ENCODE results near the gene CNEP1R1. TPM values are rescaled to one million over a fixed set of nuclear protein-coding genes. Genes with fewer than 3 reads are reported as not detected.

The CNEP1R1 gene
- total RNA-seq, 1 donor from 2014 or later, result 18.9 TPM

- TF ChIP-seq CTCF (IDR thresholded peaks at IDR 0.05; ENCODE audit: borderline replicate concordance), result peak; percentile 7
- intact Hi-C loops (cut with micrococcal nuclease), result no loop called here
- peak overlapping the region; percentile 99 for H3K27ac ChIP-seq (replicated peaks)
- H3K4me3 ChIP-seq, result peak overlapping the region; percentile 94
- H3K36me3 ChIP-seq, result peaks cover 19% of the 10 kb centered on the region
- H3K27me3 ChIP-seq (ENCODE audit: low read depth), result no peaks in the 10 kb centered on the region
- H3K9me3 ChIP-seq (replicated peaks), result no peaks in the 10 kb centered on the region
- peaks cover 41% of the 10 kb centered on the region for H3K4me1 ChIP-seq
- no peak for DNase-seq
These were observed 41.7 kb downstream of the CNEP1R1 start for GRCh38 chr16:50066482-50067289.

DNA sequence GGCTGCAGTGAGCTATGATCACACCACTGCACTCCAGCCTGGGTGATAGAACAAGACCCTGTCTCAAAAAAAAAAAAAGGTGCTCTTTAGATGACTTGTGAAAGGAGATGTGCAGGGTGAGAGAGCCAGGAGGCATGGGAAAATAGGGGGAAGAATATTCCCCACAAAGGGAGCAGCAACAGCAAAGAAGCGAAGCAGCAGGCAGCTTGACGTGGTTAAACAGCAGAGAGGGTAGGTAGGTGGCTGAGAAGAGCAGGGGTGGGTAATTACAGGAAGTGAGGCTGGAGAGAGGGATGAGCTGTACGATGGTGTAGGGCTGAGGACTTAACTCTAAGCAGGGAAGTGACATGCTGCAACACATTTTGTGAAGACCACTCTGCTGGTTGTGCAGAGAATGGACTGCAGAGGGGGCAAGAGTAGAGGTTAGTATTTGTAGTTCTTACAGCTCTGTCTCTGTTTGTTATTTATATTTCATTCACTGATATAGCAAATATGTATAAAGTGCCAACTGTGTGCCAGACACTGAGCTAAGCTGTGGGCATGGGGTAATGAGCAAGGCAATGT lies 42.3 kb downstream of the CNEP1R1 start:
- intact Hi-C loops (cut with micrococcal nuclease), result no loop called here

GRCh38 chr16:50068550-50068949 lies 43.5 kb downstream of the CNEP1R1 start:
- no peak for DNase-seq
- Histone ChIP-seq H3K27me3 (ENCODE audit: low read depth) (no peaks in the 10 kb centered on the region), H3K4me3 (no peak overlapping the region), H3K9me3 (replicated peaks) (no peaks in the 10 kb centered on the region), H3K36me3 (peaks cover 28% of the 10 kb centered on the region), H3K4me1 (peaks cover 41% of the 10 kb centered on the region), H3K27ac (replicated peaks) (no peak overlapping the region)
- TF ChIP-seq CTCF (IDR thresholded peaks at IDR 0.05; ENCODE audit: borderline replicate concordance), result no peak
- intact Hi-C loops (cut with micrococcal nuclease), result no loop called here

More for the DNA sequence above, 42.3 kb downstream of the CNEP1R1 start:
- H3K4me1 ChIP-seq, result peaks cover 41% of the 10 kb centered on the region
- TF ChIP-seq CTCF (IDR thresholded peaks at IDR 0.05; ENCODE audit: borderline replicate concordance), result peak; percentile 43
- DNase-seq, result no peak
- peaks cover 19% of the 10 kb centered on the region for H3K36me3 ChIP-seq
- H3K9me3 ChIP-seq (replicated peaks), result no peaks in the 10 kb centered on the region
- no peaks in the 10 kb centered on the region for H3K27me3 ChIP-seq (ENCODE audit: low read depth)
- H3K27ac ChIP-seq (replicated peaks), result no peak overlapping the region
- peak overlapping the region; percentile 94 for H3K4me3 ChIP-seq

DNA sequence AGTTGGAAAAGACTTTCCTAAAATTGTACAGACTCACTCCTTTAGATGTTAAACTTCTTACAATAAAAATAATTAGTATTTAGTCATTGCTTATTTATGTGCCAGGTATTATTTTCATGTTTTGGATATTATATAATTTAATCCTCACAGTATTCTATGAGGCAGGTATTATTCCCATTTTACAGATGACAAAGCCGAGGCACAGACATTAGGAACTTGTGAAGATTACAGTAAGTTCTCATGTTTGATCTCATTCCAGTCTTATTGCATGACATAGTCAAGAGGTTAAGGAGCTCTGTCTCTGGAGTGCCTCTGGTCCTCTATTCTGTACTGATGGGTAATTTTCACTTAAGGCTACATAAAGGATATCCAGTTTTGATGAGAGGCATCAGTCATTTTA lies 44.0 kb downstream of the CNEP1R1 start:
- no peaks in the 10 kb centered on the region for H3K27me3 ChIP-seq (ENCODE audit: low read depth)
- no peak overlapping the region for H3K27ac ChIP-seq (replicated peaks)
- H3K36me3 ChIP-seq, result peaks cover 28% of the 10 kb centered on the region
- peaks cover 41% of the 10 kb centered on the region for H3K4me1 ChIP-seq
- H3K4me3 ChIP-seq, result no peak overlapping the region
- intact Hi-C loops (cut with micrococcal nuclease), result no loop called here
- no peak for TF ChIP-seq CTCF (IDR thresholded peaks at IDR 0.05; ENCODE audit: borderline replicate concordance)
- no peaks in the 10 kb centered on the region for H3K9me3 ChIP-seq (replicated peaks)
- DNase-seq, result no peak

DNA sequence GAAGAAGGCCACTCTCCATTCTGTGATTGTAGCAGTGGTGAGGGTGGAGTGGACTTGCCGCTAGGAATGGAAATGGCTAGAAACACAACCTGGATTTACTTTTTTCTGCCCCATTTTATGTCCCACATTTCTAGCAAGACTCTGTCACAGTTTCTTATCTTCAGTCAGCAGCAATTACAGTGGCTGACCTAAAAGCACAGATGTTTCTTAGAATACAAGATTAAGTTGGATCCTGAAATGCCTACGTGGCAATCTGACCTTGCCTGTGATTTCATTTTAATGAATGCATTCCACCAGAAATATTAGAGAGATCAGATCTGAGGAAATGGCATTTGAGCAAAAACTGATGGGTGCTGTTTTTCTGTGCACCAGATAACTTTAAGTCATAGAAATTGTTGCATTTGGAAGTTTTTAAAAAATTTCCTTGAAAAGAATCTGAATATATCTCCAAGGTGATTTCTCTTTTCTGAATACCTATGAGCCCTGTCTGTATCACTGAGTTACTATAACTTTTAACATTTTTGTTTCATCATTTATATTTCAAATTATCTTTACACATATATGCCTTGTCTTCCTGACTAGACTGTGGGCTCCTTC lies 46.1 kb downstream of the CNEP1R1 start:
- DNase-seq, result no peak
- no peak for TF ChIP-seq CTCF (IDR thresholded peaks at IDR 0.05; ENCODE audit: borderline replicate concordance)
- Histone ChIP-seq H3K4me3 (no peak overlapping the region), H3K9me3 (replicated peaks) (no peaks in the 10 kb centered on the region), H3K36me3 (peaks cover 37% of the 10 kb centered on the region), H3K4me1 (peaks cover 34% of the 10 kb centered on the region), H3K27me3 (ENCODE audit: low read depth) (no peaks in the 10 kb centered on the region), H3K27ac (replicated peaks) (no peak overlapping the region)
- intact Hi-C loops (cut with micrococcal nuclease), result no loop called here
